Stimulated activated CD8-positive, alpha-beta memory T cell treated with anti-CD3 and anti-CD28 coated beads, Interleukin-12 subunit alpha, Interleukin-12 subunit beta, amount 100 ng/mL, for 1 hour (primary cell): ENCODE results near the gene NOD2.

Experiments used
- DNase-seq: peaks from one replicate; pipeline ENCODE4 v3.0.0-alpha.2; 2020; ENCODE audit warnings: low read depth

Gene NOD2

DNA sequence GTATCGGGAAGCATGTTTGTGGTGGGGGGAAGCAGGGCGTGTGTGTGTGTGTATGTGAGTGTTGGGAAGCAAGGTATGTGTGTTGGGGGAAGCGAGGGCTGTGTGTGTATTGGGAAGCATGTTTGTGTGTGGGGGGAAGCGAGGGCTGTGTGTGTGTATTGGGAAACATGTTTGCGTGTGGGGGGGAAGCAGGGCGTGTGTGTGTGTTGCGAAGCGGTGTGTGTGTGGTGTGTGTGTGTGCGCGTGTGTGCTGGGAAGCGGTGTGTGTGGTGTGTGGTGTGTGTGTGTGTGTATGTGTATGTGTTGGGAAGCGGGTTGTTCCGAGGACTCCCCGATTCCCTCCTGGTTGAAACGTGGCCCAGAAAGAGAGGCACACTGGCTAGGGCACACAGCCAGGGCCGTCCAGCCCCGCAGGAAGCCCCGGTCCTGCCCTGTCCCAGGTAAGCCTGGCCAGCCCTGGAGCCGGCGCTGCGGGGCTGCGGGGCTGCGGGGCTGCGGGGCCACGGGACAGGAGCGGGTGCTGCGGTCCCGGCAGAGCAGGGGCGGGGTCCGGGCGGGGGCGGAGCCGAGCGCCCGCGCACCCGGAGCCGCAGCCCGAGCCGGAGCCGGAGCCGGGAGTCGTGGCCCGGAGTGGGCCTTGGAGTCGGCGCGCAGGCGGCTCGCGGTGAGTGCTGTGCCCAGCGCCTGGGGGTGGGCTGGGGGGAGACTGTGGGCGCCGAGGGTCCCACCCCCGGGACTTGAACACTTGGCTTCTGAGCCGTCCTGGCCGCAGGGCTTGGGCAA lies at the start of gene NOD2:
TSS of gene NOD2 (plus strand) at position 608 of the 783 bp plus-strand sequence. CDS start 5,890 bp downstream, outside the sequence.
- DNase-seq: no peak

DNA sequence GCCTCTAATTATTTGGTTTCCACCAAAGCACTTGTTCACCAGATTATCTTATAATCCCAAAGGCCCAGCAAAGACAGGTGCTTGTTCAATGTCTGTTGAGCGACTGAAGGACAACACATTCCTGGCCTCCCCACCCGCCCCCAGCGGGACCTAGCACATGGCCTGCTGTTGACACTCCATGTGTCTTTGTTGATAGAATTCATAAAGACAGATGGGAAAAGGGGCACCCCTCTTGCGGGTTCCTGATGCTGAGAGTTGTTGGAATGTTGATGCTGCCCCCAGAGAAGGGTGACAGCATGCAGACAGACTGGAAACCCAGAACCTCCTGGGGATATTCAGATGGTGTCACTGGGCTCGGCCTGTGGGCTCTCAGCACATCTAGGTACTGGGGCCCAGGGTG lies 49.2 kb upstream of the NOD2 start:
- no peak for DNase-seq

DNA sequence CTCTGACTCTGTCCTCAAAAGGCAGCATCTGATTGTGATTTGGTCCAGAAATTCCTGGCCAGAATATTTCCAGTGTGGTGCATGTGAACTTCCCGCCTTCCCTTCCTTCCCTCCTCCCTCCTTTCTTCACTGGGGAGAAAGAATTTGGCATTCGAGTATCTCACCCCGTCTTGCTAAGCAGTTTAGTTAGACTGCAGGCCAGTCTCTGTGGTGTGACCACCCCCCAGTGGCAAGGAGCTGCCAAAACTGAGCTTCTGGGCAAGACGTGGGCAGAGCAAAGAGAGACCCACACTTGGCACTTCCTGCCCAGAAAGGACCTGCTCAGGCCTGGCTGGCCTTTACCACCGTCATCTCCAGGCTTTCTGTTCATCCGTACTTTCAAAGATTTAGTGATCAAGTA lies 48.7 kb upstream of the NOD2 start:
- no peak for DNase-seq

DNA sequence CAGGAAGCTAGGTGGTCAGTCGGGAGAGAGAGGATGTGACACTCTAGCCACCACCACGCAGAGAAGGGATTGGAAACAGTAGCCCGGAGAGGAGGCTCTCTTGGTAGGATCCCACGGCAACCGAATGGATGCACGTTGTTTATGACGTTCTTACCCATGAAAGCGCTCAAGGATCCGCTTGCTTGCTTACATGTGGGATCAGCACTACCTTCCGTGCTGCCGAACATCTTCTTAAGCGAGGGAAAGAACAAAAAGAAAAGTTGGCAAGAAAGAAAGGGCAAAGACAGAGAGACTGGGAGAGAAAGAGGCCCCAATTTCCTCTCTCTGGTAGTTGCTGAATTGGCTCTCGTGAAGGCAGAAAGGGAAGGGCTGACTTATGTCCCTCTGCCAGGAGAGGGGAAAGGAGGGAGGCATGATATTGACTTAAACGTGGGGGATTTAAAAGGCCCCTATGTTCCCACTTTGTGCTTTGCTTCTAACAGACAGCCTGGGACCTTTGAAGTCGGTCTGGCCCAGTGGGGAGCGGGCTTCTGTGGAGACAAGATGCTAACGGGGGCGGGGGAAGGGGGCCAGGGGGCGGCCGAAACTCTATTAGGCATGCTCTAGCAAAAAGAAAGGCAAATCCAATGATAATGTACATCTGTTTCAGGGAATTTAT lies 47.7 kb upstream of the NOD2 start:
- no peak for DNase-seq

DNA sequence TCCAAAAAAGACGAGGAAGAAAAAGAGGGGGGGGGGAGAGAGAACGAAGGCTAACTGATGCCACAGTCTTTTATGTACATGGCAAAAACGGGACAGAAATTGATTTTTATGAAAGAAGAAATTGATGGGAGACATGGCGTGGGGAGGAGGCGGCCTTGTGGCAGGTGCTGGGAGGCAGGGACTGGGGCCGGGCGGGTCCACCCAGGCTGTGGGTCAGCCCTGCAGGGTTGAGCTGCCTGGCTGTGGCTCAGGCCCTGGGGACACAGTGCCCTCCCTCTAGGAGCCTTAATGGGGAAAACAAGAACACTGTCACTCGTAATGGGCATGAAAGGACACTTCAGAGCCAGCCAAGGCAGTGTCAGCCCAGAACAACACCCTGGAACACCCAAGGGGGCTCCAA lies 47.1 kb upstream of the NOD2 start:
- no peak for DNase-seq

DNA sequence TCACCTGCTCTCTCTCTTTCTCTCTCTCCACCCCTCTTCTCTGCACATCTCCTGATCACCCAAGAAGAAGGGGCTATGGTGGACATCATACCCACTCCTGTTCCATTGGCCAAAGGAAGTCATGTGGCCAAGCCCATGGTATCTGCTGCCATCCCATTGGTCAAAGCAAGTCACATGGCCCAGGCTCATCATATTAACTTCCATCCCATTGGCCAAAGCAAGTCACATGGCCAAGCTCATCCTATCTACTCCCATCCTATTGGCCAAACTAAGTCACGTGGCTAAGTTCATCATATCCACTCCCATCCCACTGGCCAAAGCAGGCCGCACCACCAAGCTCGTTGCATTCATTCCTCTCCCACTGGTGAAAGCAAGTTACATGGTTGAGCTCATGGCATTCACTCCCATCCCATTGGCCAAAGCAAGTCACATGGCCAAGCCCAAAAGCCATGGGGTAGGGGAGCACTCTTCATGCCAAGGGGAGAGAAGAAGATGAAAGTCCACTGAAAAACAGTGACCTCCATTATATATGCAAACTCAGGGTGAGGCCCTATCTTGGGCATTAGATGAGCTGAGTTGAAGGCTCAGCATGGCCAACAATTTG lies 41.5 kb upstream of the NOD2 start:
- no peak for DNase-seq

DNA sequence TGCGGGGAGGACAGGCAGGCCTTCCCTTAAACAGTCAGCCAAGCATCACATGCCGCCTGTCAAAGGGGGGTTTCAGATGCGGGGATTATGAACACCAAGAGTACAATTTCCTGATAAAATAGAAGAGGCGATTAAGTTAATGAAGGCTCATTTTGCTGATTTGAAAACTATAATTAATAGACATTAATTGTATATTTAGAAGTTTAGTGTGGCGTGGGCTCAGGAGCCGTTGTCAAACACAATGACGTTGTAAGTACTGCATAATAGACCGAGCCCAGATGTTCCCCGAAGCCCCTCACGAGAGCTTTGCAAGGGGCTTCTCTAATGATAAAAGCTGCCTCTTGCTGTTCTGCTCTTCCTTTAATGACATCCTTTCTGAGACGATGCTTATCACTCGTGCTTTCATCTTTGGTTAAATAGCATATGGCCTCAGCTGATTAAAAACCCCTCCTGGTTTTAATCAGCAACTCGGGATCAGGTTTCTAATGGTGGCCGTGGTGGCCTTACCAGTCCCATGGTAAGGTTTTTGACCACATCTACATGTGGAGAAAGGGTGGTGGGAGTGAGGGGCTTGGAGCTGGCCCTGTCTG lies 40.5 kb upstream of the NOD2 start:
- no peak for DNase-seq

DNA sequence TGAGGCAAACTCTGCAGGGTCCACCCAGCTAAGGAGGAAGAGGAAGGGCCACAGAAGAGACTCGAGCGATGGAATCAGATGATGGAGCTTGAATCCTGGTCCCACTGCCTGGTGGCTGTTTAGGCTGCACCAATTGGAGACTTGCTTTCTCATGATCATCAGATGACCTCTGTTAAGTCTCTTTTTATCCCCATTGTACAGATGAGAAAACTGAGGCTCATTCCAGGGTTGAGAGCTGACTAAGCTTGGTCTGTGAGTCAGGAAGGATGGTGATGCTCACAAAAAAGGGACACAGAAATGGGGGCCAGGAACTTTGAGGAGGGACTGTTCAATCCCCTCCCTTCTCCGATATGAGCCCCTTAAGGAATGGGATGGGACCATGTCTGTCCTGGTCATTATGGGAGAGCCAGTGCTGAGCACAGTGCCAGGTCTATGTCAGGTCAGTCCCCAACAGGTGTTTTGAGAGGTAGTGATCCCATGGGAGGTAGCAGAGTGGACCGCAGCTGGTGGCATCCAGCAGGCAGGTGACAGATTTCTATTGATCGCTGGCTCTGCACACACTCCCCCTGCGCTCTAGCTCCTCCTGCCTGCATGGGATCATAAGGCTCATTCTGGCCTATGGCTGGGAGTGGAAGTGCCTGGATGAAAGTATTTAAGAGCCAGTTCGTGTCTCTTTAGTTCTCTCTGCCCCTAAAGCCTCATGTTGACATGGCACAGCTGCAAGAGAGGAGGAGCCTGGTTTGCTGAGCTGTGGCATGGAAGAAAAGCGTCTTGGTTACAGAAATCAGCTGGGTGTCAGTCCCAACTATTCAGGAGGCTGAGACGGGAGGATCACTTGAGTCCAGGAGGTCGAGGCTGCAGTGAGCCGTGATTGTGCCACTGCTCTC lies 39.5 kb upstream of the NOD2 start:
- no peak for DNase-seq

DNA sequence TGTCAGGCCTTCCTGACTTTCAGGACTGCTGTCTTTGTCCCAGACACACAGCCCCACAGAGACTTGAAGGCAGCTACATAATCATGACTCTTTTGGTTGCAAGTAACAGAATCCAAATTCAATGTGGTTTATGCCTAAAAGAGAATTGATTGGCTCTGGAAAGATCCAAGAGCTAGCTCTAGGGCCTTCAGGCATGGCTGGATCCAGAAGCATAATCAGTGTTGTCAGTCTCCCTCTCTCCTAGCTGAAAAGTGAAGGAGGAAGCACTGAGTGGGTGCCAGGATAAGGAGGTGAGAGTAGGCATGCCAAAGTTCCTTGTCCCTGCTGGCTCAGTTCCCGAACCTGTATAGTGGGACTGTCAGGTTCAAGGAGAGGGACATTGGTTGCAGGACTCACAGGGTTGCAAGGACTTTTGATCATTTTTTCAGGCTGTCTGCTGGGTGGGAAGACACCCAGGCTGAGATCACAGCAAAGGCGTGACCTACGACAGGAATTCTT lies 37.8 kb upstream of the NOD2 start:
- DNase-seq: no peak

DNA sequence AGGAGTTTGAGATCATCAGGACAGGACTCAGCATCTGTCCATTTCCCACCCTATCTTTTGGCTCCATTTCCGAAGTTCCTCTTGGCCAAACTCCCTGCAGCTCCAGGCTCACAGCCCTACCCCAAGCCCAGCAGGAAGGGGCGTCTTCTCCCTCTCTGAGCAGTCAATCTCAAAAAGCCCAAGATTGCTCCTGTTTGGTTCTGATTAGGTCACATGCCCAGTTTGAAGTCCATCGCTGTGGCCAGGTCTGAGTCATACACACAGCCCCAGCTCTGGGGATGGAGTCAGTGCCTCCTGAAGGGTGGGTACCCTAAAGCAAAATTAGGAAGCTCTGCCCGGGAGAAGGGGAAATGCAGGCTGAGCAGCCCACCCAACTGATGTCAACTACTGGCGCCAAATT lies 36.2 kb upstream of the NOD2 start:
- DNase-seq: no peak

DNA sequence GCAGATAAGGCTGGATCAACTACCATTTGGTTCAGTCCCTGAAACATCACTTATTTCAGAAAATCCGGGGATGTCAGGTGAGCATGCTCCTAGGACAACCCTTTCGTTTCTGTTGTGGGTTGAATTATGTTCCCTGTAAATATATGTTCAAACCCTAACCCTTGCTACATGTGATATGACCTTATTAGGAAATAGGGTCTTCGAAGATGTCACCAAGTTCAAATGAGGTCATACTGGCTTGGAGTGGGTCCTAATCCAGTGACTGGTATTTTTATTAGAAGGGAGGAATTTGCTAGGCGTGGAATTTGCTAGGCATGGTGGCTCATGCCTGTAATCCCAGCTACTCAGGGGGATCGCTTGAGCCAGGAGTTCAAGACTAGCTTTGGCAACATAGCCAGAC lies 33.6 kb upstream of the NOD2 start:
- DNase-seq: no peak

DNA sequence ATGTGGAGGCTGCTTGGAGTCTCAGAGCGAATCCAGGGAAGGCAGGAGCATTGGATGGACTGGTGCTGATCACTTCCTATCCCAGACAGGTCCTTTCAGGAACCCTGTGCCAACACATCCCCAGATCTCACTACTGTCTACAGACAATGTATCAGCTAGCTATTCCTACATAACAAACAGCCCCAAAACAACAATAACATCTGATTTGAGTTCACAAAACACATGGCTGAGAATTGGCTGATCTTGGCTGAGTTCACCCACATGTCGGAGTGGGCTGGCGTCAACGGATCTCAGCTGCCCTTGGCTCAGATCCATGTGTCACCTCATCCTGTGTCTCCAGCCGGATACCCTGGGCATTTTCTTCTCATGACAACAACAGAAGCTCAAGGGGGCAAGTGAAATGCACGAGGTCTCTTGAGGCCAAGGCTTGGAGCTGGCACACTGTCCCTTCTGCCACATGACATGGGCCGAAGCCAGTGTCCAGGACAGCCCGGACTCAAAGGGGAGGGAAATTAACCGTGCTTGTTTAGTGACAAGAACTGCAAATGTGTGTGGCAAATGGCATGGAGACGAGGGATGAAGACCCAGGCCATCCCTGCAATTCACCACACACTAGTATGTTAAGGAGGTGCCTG lies 31.0 kb upstream of the NOD2 start:
- no peak for DNase-seq

DNA sequence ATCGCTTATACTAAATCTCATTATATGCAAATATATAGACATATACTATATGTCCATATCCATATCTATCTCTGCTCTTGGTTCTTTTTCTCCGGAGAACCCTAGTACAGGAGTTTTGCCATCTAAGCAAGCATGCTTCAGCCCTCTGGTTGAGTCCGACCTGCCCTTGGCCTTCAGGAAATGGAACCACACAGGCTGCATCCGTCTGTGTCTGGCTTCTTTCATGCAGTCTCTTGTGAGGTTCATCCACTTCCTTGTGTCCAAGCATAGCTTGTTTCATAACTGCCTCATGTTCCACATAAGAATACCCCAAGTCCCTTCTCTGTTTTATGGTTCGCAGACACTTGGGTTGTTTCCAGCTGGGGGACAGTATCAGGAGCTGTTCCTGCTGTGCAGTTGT lies 29.1 kb upstream of the NOD2 start:
- no peak for DNase-seq

DNA sequence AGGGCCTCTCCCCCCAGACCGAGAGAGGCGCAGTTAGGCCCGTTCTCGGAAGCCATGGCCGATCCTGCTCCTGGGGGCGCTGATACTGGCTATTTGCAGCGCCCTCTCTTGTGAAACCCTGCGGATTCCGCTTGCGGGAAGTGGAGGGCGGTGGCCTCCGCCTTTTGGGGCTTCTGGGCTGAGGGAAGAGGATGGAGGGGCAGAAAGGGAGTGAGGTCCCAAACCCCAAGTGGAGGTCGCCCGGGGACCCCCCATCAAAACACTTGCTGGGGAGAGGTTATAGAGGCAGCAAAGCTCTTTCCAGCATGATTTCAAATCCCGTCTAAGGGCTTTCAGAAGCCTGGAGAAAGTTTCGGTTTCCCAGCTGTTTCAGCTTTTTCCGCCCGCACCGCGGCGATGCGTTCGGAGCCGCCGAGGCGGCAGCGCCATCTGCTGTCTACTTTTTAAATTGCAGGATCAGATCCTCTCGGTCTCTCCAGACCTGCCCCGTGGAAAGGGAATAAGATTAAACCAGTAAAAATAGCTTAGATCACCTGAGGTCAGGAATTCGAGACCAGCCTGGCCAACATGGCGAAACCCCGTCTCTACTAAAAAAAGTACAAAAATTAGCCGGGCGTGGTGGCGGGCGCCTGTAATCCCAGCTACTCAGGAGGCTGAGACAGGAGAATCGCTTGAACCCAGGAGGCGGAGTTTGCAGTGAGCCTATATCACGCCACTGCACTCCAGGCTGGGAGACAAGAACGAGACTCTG lies 28.1 kb upstream of the NOD2 start:
- DNase-seq: peak; percentile 86

DNA sequence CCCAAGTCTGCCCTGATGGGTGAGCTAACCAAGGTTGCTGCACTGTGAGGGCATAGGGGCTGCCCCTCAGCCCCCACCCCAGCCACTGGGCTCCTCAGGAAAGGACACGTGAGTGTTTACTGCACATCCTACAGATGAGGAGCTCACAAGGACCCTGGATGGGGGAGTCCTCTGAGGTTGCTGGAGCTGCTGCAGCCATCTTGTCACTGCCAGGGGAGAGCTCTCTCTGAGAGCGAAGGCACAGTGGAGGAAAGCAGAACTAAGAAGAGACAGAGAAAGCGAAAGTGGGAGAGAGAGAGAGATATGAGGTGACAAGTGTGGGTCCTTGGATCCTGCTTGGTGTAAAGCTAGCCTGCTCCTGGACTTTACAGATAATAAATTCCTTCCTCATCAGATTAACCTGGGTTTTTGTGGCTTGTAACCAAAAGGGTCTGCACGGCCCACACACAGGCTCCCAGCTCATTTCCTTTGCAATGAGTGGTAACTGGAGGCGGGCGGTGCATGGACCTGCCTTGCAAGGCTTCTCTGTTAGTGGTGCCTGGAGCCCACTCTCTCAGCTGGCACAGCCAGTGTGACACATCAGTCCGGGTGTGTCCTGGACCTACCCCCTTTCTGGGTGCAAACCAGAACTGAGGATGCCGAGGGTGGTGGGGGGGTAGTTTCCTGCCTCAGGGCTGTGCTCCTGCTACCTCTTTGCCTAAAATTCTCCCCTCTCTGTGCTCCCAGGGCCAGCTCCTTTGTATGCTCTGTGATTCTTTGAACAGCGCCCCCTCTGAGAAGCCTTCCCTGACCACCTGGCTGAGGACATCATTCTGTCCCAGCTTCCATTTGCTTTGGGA lies 26.5 kb upstream of the NOD2 start:
- DNase-seq: no peak

DNA sequence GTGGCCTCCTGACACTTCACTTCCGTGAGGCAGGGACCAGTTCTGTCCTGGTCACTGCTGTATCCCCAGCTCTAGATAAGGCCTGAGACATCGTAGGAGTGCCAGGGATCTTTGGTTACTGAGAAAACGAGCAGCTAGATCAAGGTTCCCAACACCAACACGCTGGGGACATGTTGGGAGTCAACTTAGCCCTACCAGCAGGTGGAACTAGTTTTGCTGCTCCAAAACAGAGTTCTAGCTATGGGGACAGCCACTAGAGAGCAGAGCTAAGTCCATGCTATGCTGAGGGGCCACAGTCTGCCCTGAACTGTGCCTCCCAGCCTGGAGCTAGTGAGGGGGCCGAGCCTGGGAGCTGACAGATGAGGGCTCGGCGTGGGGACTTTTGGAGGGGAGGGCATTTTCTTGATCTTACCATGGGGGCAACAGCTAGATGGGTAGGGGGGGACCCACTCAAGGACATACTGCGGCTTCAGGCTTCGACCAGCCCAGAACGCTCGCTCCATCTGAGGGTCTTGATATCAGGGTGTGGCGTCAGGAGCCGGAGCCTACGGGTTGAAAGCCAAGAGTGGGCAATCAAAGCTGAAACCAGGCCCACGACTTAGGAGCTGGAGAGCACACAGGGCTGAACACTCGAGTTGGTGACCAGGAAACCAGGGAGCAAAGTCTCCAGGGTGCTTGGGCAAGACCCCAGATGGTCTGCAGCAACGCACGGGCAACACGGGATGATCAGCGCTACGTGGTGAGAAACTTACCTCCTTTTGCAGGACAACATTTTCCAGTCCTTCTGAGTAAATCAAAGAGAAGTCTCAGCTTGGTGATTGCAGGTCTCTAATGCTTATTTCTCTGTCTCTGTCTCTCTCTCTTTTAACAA lies 25.7 kb upstream of the NOD2 start:
- DNase-seq: no peak

DNA sequence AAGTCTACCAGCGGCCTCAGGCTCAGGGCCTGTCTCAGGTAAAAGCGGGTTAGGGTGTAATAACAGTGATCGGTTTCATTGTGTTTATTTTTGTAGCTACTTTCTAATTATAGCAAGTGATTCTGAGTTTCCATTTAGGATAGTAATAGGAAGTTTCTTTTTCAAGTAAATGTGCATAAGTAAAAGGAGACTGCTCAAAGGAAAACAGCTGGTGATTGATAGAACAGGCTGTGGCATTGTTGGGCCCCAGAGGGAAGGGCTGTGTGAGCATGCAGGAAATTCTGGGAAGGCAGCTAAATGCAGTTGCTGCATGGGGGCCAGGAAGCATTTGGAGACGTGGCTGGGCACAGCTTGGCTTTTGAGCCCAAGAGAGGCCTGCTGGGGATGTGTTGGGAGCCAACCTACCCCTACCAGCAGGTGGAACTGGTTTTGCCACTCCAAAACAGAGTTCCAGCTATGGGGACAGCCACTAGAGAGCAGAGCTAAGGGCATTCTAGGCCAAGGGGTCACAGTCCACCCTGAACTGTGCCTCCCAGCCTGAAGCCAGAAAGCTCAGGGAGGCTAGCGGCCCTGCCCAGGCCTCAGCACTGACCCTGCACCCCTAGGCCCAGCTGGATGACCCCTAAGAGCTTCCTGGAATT lies 24.9 kb upstream of the NOD2 start:
- no peak for DNase-seq

DNA sequence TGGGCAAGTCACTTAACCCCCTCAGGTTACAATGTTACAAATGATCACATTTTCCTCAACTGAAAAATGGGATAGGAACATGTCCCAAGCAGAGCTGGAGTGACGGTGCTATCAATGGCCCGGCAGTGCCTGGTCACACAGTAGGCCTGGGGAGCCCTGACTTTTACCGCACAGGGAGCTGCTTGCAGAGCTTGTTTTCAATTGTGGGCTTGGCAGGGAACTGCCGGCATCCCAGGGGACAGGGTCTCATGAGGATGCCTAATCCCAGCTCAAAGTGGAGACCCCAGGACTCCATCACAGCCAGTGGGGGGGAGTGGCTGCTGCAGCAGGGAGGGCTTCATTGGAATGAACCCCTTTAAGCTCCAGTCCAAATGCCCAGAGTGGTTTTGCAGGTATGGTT lies 23.7 kb upstream of the NOD2 start:
- DNase-seq: no peak
